NCI-H2107 (cell line): ENCODE results near the gene GLRA2.
A peak's percentile ranks its signal among the peaks of the same experiment; 100 is the strongest.

Source experiments
- DNase-seq: peaks from one replicate; lab custom pipeline; 2025; lab: John Stamatoyannopoulos, UW

GLRA2 gene

DNA sequence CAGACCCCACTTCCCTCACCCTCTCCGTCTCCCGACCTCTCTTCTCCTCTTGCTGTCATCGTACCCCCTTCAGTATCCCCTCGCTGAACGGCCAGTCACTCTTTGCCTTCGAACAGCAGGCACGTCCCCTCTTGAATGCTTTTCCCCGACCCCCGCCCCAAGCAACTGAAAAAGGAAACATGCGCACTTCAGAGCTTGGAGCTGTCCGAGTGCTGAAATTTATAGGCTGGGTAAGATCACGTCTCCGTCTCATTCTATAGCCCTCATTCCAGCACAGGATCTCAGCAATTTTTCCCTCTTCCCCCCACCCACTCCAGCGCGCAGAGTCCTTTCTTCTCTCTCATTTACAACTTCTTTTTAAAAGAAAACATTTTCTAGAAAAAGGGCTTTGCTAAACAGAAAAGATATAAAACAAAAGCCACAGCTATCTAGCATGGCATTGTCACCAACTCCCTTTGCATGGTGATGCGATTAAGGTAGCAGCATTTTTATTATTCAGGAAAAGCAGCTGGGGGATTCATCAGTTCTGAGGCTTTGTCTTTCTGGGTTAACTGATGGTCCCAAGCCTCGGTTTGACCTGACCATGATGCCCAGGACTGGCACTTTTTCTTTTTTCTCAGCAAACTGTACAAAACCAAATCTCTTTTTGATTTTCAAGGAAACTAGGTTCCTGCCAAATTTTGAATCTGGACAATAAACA, at the start of gene GLRA2:
Gene GLRA2 (plus strand): TSS at position 247 of the 700 bp plus-strand sequence. CDS start 522 bp downstream, outside the sequence.
- DNase-seq, result no peak

DNA sequence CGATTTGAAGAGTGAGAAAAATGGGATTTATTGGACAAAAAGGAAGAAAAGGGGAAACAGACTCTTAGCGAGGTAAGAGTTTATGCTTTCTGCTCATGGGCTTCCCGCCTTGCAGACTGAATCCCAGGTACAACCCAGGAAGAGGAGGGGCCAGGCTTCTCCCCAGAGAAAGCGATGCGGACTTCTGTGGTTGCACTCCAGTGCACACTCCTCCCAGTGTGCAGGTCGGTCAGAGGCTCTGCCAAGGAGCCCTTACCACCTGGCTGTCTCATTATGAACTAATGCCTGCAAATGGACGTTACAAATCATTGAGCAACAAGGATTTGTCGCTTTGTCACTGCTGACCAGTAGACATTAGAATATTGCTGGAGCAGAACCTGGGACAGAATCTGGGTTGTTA, 39.9 kb upstream of the GLRA2 start:
- no peak for DNase-seq

DNA sequence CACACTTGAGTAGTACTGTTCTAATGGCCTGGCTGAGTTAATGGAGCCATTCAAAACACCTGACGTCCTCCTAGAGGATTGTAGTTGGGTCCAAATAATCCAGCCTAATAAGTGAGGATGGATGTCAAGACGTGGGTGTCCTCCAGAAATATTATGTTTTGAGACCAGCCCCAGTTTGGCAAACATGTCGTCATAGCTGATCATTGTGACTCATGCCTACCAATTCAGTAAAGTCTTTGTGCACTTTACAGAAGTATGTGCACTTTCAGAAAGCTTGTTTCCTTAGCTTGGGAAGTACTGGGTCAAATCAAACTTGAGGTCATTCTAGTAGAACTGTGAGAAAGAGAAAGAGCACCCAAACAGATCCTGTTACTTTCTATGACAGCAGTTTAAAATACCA, 37.6 kb upstream of the GLRA2 start:
- no peak for DNase-seq

- DNase-seq, result no peak
Observed at GRCh38 chrX:14496674-14497073, 32.7 kb upstream of the GLRA2 start.

DNA sequence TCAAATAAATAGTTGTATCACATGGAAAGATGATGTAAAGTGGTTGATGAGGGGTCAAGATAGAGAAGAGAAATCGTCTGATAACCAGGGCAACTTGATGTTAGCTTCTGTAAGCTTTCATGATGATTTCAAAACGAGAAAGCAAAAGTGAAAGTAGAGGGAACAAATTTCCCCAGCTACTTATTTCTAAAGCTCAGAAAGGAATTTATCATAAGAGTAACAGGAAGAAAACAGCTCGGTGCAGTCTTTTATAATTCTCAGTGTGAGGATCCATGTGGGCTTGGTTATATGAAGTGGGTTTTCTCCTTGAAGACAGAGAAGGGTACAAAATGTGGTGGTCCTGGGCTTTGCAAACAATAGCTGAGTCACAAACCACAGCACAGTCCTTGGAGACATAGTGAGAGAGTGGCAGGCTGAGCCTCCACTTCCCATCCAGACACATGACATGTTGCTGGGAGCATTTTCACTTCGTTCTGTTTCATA, 32.1 kb upstream of the GLRA2 start:
- DNase-seq, result no peak

- no peak for DNase-seq
Observed at GRCh38 chrX:14501327-14501726, 28.0 kb upstream of the GLRA2 start.

DNA sequence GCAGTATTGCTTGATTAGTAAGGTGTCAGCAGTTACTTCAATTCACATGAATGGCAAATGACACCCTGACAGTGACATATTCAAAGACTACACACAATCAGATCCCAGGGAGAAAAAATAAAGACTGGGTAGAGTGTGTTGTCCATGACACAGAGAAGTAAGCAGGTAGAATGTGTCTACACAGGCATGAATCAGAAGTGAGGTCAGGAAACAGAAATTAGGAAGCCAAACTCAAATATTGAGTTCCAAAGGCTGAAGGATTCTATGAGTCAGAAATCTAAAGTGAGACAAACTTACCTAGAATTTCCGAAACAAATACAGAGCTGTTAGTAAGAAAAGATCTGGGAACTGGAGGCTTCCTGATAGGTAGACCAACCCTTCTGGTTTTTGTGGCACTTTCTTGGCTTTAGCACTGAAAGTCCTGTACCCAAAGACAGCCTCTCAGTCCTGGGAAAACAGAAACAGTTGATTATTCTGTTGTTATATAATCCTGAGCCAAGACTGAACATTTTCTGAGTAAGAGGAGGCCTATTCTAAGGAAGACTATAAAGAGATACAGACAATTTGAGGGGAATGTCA, 24.3 kb upstream of the GLRA2 start:
- DNase-seq, result no peak

DNA sequence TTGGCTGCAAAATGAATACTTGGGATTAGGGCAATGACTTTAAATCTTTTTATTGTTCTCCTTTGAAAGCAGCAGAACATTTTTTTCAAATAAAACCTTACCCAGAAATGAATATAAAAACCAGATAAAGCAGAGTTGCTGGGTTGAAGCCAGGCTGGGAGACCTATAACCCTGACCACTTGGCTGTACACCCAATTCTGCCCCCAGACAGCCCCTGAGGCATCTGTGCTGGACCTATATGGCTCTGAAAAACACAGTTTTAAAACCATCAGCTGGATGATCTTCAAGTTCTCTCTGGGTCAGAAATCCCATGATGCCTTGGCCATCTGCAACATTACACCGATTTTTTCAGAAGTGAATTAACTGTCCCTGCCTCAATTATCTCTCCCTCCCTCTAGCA, 23.7 kb upstream of the GLRA2 start:
- no peak for DNase-seq

DNA sequence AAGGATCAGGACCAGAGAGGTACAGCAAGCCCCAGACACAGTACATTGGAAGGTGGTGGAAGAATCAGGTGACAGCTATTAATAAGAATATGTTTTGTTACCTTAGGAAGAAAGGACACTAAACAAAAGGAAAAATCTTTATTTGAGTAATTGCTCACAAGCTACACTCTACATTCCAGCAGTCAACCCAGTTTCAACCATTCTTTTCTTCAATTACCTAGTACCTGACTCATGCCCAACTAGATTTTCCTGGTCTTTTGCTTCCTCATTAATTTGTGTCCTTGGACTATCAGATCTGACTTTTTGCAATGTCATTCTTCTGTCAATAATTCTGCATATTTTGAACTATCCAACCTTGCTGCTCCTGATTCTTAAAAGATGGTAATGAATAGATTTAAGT, 22.5 kb upstream of the GLRA2 start:
- DNase-seq, result no peak

GRCh38 chrX:14508025-14508690, 21.2 kb upstream of the GLRA2 start:
- DNase-seq, result no peak

DNA sequence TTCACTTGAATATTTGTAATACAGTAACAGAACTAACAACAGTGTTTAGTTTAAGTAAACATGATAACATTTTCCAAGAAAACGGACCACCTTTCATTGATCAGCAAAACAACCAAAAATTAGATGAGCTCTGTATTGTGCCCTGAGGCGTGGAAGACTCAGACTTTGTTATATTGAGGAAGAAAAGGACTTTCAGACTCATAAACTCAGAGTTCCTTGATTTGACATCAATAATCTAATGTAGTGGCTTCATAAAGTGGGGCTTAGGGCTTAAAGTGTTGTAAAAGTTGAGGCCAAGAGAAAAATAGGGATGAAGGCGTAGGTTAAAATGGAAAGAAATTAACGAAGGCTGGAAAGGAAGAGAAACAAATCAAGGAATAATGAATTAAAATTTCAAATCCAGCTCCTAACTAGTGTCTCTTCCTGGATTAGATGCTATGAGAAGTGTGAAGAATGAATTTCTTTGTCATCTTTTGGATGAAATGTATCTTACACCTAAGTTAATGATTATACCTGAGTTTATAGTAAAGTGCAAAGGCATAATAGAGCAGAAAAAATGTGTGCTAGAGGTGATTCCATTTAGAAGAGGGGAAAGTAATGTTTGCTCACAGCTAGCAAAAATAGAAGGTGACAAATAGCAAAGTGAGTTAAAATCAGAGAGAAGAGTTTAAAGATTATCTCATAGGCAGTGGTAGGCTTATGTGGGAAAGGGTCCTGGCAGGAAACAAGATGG, 19.8 kb upstream of the GLRA2 start:
- DNase-seq, result no peak

- peak; percentile 53 for DNase-seq
Observed at GRCh38 chrX:14528629-14529289, 577 bp upstream of the GLRA2 start.

DNA sequence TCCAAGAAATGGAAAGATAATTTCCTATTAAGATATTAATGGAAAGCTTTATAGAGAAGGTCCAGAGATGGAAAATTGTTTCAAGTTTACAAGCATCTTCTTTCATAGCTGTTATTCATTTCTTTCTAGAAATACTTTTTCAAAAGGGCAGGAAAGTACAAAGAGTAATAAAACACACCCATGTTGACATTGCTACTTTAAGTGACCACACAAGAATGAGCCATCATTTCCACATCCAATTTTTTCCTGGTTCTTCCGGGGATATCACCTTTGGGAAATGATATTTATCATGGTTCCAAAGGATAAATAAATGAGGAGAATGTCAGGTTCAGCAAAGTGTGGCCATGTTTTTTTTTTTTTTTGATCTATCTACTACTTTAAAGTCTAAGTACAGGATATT, 4.5 kb downstream of the GLRA2 start:
- no peak for DNase-seq

- DNase-seq, result no peak
Observed at GRCh38 chrX:14546190-14546589, 16.9 kb downstream of the GLRA2 start.

DNA sequence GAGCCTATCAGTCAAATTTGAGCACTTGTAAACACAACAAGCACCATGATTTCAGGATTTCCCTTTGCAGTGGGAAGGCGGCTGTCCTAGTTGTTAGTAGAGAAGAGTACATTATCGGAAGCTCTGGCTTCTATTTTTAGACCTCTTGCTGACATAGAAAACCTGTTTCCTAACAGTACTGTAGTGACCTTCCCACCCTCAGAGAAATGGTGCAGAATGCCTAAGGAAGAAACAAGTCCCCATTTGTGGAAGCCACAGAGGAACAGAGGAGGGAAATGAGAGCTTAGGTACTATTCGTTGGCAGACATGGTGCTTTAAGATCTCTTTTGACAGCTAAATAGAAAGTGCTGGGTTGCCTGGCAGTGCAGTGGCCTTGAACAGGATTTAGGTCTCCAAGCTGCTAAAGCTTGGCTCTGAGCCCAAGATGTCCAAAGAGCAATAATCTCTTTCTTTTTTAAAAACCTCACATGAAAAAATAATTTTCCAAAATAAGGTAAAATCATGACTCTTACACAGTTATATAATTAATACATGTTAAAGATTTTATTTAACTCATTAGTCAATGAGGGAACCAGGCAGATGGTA, 24.9 kb downstream of the GLRA2 start:
- DNase-seq, result no peak

- no peak for DNase-seq
Observed at GRCh38 chrX:14564058-14564457, 34.7 kb downstream of the GLRA2 start.

DNA sequence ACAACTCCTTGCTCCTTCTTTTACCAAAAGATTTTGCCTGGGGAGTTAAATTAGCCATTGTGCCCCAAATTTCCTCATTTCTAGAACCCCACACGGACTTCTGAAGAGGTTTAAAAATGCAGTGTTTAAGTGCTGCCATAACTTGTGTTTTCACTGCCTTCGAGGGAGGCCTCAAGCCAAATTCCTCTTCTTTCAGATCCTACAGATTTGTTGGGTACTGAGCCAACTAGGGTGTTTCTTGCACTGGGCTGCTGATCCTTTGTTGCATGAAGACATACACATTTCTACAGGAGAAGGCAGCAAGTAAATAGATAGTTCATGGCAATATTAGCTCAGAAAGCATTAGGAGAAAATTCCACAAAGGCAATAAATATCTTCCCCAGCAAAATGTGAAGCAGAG, 43.8 kb downstream of the GLRA2 start:
- DNase-seq, result no peak

- no peak for DNase-seq
Observed at GRCh38 chrX:14581081-14581480, 51.7 kb downstream of the GLRA2 start.

DNA sequence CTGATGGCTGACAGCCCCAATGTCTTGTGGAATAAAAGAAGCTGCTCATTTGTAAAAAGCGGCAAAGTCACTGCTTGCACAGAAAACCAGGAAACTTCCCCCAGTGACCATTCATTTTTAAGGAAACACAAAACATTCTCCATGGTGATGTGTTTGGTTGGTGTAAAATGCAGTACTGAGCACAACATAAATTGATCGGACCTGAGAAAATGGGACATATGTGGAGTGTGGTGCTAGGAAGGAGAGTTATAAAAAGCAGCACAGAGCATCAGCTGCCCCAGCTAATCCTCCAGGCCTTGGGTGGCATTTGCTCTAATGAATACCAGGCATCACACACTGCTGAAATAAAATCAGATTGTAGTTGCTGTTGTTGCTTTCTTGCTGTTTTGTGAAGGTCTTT, 55.2 kb downstream of the GLRA2 start:
- no peak for DNase-seq

GRCh38 chrX:14590216-14590615, 60.9 kb downstream of the GLRA2 start:
- DNase-seq, result no peak

GRCh38 chrX:14590693-14591424, 61.5 kb downstream of the GLRA2 start:
- DNase-seq, result no peak
